ENCODE measurements around the gene ABCF2. TPM values are rescaled to one million over a fixed set of nuclear protein-coding genes. Genes with fewer than 3 reads are reported as not detected.

The ABCF2 gene
- total RNA-seq, 1 experiment from 2014 or later, result 55.5 TPM

DNA sequence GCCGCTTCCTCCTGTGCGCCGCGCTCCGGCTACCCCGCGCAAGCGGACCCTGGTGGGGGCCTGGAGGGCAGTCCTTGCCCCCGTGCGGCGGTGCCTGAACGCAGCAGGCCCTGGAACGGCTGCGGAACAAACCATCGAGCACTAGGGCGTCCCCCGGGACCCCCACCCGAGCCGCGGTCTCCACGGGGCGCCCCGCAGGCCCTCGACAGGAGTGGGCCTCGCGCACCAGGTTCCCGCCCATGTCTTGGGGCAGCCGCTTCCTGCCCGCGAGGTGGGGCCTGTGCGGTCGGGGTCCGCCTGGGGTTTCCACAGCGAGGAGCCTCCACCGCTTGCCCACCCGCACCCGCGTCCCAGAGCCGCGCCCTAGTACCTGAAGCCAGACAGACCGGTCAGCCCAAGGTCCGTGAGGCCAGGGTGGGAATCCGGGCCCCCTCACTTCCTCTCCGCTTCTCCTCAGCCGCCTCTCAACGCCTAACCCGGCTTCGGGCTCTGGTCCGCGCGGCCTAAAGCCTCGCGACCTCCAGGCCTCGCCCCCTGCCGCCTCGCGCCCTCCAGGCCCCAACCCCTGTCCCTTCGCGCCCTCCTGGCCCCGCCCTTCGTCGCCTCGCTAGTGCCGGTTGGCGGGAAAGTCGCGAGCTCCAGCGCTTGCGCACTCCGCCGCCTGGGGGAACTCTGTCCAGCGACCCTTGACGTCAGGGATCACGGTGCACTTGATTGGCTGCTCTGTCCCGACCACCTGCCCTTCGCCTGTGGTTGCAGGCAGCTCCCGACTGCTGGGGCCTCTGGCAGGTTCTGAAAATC, 52.6 kb downstream of the ABCF2 start:
- CTCF ChIA-PET, result no interaction called here
- ATAC-seq, result no peak

DNA sequence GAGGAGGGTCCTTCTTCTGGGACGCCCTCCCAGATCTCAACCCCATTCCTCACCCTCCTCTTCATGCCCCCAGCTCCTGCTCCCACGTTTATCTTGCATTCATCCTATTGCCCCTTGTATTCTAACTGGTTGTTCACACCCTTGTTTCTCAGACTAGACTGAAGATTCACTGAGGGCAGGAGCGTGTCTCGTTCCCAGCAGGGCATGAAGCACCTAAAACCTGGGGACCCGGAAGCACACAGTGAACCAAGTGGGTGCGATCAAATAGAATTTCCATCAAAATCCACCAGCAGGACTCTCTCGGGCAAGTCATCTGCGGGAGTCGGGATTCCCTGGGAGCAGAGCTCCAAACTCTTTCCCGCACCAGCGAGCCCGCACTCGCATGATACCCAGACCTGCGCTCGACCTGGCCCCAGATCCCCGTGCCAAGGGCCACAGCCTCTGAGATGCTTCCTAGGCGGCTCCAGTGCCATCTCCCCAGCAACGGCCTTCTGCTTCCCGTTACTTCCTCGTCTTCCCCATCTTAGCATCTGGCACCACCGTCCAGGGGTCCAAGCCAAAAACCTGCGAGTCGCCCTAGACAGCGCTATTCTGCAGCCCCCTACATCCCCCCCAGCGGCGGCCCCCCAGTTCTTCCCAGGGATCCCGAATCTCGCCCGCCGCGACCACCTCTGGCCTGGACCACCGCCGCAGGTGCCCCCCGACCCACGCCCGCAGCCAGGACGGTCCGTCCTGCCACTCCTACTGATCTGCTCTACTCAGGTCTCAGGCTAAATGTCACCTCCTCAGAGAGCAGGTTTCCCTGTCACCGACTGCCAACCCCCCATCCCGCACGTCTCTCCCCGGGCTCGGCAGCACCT, 53.4 kb downstream of the ABCF2 start:
- no peak for DNase-seq
- Histone ChIP-seq H3K79me2 (ENCODE audit: low read length) (no peaks in the 10 kb centered on the region), H3K4me3 (ENCODE audit: low read length) (no peak overlapping the region), H3K4me1 (ENCODE audit: insufficient read depth, low read length) (0 out of 2 replicates have a peak, but pooled peaks cover 4% of the 10 kb centered on the region), H3K9me3 (ENCODE audit: low read length) (no peaks in the 10 kb centered on the region), H3F3A (ENCODE audit: low read length, unreplicated experiment) (no peaks in the 10 kb centered on the region), H3K27ac (ENCODE audit: low read length) (no peak overlapping the region), H3K27me3 (ENCODE audit: low read length) (peaks cover 18% of the 10 kb centered on the region), H3K4me2 (ENCODE audit: low read length) (no peak overlapping the region), H3K9ac (ENCODE audit: low read length) (no peak overlapping the region), H3K36me3 (ENCODE audit: low read depth, low read length) (no peaks in the 10 kb centered on the region), H3K9me2 (replicated peaks; ENCODE audit: low read length) (no peaks in the 10 kb centered on the region), H4K20me1 (ENCODE audit: low read length) (no peaks in the 10 kb centered on the region), H2AFZ (ENCODE audit: low read length) (no peak overlapping the region)
- no peak for ATAC-seq
- ChIA-PET CTCF (interaction anchor here (0.6 kb wide), 1 partner anchor 1383 kb away, joined by 4 read pairs; no protein-coding TSS in a partner anchor), POLR2A (ENCODE audit: unreplicated experiment) (no interaction called here)
- no TSS peak for BruUV-seq (replicated peaks)
- intact Hi-C loops (cut with micrococcal nuclease), result loop anchor here (5.0 kb wide), 2 partner anchors 129 to 276 kb away; no protein-coding TSS in a partner anchor
- TF ChIP-seq, protein P1, sequence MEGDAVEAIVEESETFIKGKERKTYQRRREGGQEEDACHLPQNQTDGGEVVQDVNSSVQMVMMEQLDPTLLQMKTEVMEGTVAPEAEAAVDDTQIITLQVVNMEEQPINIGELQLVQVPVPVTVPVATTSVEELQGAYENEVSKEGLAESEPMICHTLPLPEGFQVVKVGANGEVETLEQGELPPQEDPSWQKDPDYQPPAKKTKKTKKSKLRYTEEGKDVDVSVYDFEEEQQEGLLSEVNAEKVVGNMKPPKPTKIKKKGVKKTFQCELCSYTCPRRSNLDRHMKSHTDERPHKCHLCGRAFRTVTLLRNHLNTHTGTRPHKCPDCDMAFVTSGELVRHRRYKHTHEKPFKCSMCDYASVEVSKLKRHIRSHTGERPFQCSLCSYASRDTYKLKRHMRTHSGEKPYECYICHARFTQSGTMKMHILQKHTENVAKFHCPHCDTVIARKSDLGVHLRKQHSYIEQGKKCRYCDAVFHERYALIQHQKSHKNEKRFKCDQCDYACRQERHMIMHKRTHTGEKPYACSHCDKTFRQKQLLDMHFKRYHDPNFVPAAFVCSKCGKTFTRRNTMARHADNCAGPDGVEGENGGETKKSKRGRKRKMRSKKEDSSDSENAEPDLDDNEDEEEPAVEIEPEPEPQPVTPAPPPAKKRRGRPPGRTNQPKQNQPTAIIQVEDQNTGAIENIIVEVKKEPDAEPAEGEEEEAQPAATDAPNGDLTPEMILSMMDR (conservative IDR thresholded peaks at IDR 0.05; ENCODE audit: low read depth, low read length), result no peak
- TF ChIP-seq EZH2 (IDR thresholded peaks at IDR 0.05; ENCODE audit: low read length, unreplicated experiment) (no peak), EZH2phosphoT487 (IDR thresholded peaks at IDR 0.05; ENCODE audit: borderline replicate concordance, low read length) (no peak)

More for the DNA sequence above, 52.6 kb downstream of the ABCF2 start:
- H3K27me3 ChIP-seq (ENCODE audit: low read length), result 0 out of 2 replicates have a peak, but pooled peaks cover 13% of the 10 kb centered on the region
- H3K4me1 ChIP-seq (ENCODE audit: insufficient read depth, low read length), result 0 out of 2 replicates have a peak, but pooled peaks cover 4% of the 10 kb centered on the region
- no peaks in the 10 kb centered on the region for H3F3A ChIP-seq (ENCODE audit: low read length, unreplicated experiment)
- DNase-seq, result no peak
- no peak overlapping the region for H3K4me3 ChIP-seq (ENCODE audit: low read length)
- intact Hi-C loops (cut with micrococcal nuclease), result loop anchor here (5.0 kb wide), 2 partner anchors 128 to 277 kb away; no protein-coding TSS in a partner anchor
- no peak for TF ChIP-seq EZH2phosphoT487 (IDR thresholded peaks at IDR 0.05; ENCODE audit: borderline replicate concordance, low read length)
- TF ChIP-seq, protein P1 (conservative IDR thresholded peaks at IDR 0.05; ENCODE audit: low read depth, low read length), result no peak
- no peak for TF ChIP-seq EZH2 (IDR thresholded peaks at IDR 0.05; ENCODE audit: low read length, unreplicated experiment)
- no peak overlapping the region for H3K27ac ChIP-seq (ENCODE audit: low read length)
- H3K9ac ChIP-seq (ENCODE audit: low read length), result no peak overlapping the region
- H3K79me2 ChIP-seq (ENCODE audit: low read length), result no peaks in the 10 kb centered on the region
- no peak overlapping the region for H2AFZ ChIP-seq (ENCODE audit: low read length)
- H3K9me2 ChIP-seq (replicated peaks; ENCODE audit: low read length), result no peaks in the 10 kb centered on the region
- H3K36me3 ChIP-seq (ENCODE audit: low read depth, low read length), result no peaks in the 10 kb centered on the region
- POLR2A ChIA-PET (ENCODE audit: unreplicated experiment), result no interaction called here
- H3K9me3 ChIP-seq (ENCODE audit: low read length), result no peaks in the 10 kb centered on the region
- H4K20me1 ChIP-seq (ENCODE audit: low read length), result no peaks in the 10 kb centered on the region
- BruUV-seq (replicated peaks), result no TSS peak
- H3K4me2 ChIP-seq (ENCODE audit: low read length), result no peak overlapping the region

Data from PC-3 (cell line).